ENCODE data around the gene CX3CL1. TPM values are rescaled to one million over a fixed set of nuclear protein-coding genes. Genes with fewer than 3 reads are reported as not detected.

Gene CX3CL1
- total RNA-seq, 2 donors from 2014 or later: not detected

DNA sequence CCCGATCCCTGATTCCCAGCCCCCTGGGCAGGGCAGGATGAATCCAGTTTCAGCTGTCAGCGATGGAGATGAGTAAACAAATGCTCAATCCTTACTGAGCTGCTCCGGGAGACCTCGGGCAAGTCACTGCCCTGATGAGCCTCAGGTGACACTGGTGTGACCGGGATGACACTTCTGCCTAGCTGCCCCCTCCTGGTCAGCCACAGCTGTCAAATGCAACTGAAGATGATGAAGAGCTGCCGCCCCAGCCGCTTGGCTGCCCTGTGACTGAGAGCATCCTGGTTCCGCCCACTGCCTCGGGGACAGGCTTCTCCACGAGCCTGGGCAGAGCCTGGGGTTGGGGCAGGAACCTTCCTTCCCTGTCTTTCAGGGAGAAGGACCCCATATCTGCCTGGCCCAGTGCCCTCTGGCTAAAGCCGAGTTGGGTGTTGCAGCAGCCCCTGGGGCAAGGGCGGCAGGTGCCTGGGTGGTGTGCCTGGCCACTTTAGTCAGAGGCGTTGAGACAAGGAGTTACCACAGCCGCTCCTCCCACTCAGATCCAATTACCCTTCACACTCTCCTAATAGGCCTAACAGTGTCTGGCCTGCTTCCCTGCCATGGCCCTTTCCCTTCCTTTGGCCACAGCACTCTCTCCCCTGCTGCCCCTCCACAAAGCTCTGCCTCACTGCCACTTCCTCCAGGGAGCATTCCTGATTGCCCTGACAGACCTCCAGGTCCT lies 37.7 kb downstream of the CX3CL1 start:
- Mint-ChIP-seq H3K27ac (no peak overlapping the region), H3K4me3 (no peak overlapping the region), H3K36me3 (ENCODE audit: low read depth) (peaks cover 2% of the 10 kb centered on the region), H3K27me3 (peaks cover 11% of the 10 kb centered on the region), H3K4me1 (peaks cover 2% of the 10 kb centered on the region)
- ATAC-seq (no peak), DNase-seq (no peak)
- H3K9me3 ChIP-seq (ENCODE audit: control insufficient read depth, low read length, poor library complexity, severe bottlenecking): no peaks in the 10 kb centered on the region

DNA sequence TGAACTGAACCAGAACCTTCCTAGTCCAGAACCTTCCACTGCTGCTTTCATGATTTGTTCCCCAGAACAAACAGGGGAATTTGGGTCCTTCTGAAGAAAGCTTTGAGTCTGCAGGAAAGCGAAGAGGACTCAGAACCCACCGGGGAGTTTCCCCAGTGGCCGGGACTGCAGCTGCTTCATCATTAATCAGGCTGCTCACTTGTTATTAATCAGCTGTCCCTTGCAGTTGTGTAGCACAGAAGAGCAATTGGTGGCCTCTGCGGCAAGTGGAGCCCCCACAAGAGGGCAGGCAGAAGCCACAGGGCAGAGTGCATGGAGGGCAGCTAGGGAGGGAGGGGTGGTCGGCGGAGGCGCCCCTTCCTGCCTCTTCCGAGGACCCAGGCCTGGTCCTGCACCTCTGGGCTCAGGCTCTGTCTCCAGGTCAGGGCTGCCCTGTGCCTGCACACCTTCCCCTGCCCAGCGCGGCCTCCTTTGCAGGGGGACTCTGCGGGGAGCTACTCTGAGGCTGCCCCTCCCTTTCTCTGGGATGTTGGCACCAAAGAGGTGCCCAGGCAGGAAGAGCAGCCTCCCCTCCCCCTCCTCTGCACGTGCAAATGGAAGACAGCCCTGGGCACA lies 39.2 kb downstream of the CX3CL1 start:
- Mint-ChIP-seq H3K36me3 (ENCODE audit: low read depth) (peaks cover 2% of the 10 kb centered on the region), H3K27ac (no peak overlapping the region), H3K27me3 (peaks cover 11% of the 10 kb centered on the region), H3K4me1 (no peaks in the 10 kb centered on the region), H3K4me3 (no peak overlapping the region)
- no peaks in the 10 kb centered on the region for H3K9me3 ChIP-seq (ENCODE audit: control insufficient read depth, low read length, poor library complexity, severe bottlenecking)
- DNase-seq (no peak), ATAC-seq (no peak)

DNA sequence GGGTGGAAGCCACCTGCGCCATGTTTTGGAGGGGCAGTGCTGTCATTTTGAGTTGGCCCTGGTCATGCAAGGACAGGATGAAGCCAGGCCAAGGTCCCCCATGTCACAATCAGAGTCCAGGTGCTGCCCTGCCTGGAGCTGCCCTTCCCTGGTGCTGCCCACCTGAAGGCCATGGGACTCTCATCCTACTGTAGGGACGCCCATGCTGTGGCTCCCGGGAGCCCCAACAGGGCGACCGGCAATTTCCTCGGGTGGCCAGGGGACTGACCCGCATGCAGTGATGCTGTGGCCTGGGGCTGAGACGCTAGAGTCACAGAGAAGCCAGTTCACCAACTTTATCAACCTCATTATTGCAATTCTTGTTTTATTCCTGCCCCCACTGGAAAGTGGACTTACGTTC lies 40.3 kb downstream of the CX3CL1 start:
- no peaks in the 10 kb centered on the region for H3K9me3 ChIP-seq (ENCODE audit: control insufficient read depth, low read length, poor library complexity, severe bottlenecking)
- ATAC-seq: no peak
- H3K27ac Mint-ChIP-seq: no peak overlapping the region
- peaks cover 5% of the 10 kb centered on the region for H3K4me1 Mint-ChIP-seq
- no peak overlapping the region for H3K4me3 Mint-ChIP-seq
- H3K36me3 Mint-ChIP-seq (ENCODE audit: low read depth): peaks cover 2% of the 10 kb centered on the region
- no peak for DNase-seq
- peaks cover 11% of the 10 kb centered on the region for H3K27me3 Mint-ChIP-seq

DNA sequence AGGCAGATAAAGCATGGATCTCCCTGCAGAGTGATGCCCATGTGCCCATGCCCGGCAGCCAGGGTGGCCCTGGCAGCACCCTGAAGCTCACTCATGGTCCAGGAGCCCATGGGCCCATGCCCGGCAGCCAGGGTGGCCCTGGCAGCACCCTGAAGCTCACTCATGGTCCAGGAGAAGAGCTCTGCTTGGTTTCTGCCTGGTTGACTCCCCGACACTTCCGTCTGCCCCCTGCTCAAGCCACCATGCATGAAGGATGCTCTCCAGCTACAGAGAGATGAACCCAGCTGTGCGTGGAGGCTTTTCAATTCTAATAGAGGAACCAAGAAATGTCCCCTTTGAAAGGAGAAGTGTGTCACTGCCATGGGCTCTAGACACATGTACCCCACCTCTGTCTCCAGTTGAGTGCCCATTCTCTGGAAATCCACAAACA lies 41.0 kb downstream of the CX3CL1 start:
- peak overlapping the region; percentile 5 for H3K4me3 Mint-ChIP-seq
- peaks cover 11% of the 10 kb centered on the region for H3K27me3 Mint-ChIP-seq
- peaks cover 9% of the 10 kb centered on the region for H3K4me1 Mint-ChIP-seq
- H3K9me3 ChIP-seq (ENCODE audit: control insufficient read depth, low read length, poor library complexity, severe bottlenecking): no peaks in the 10 kb centered on the region
- H3K36me3 Mint-ChIP-seq (ENCODE audit: low read depth): peaks cover 2% of the 10 kb centered on the region
- DNase-seq (no peak), ATAC-seq (peak; percentile 62)
- H3K27ac Mint-ChIP-seq: no peak overlapping the region

DNA sequence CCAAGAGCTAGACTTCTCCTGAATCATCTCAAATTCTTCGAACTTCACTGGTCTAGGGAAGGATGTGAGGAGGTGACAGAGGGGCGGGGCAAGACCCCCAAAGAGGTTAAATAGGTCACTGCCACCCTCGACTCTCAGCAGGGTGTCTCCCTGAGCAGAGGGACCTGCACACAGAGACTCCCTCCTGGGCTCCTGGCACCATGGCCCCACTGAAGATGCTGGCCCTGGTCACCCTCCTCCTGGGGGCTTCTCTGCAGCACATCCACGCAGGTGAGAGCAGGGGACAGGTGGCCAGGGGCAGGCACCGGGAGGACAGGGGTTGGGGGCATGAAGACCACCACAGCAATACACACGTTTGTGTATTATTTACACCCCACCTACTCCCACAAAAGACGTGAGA lies 41.4 kb downstream of the CX3CL1 start:
- no peak overlapping the region for H3K27ac Mint-ChIP-seq
- ATAC-seq: no peak
- H3K4me3 Mint-ChIP-seq: no peak overlapping the region
- H3K4me1 Mint-ChIP-seq: peaks cover 10% of the 10 kb centered on the region
- peaks cover 11% of the 10 kb centered on the region for H3K27me3 Mint-ChIP-seq
- peaks cover 2% of the 10 kb centered on the region for H3K36me3 Mint-ChIP-seq (ENCODE audit: low read depth)
- no peak for DNase-seq
- no peaks in the 10 kb centered on the region for H3K9me3 ChIP-seq (ENCODE audit: control insufficient read depth, low read length, poor library complexity, severe bottlenecking)

DNA sequence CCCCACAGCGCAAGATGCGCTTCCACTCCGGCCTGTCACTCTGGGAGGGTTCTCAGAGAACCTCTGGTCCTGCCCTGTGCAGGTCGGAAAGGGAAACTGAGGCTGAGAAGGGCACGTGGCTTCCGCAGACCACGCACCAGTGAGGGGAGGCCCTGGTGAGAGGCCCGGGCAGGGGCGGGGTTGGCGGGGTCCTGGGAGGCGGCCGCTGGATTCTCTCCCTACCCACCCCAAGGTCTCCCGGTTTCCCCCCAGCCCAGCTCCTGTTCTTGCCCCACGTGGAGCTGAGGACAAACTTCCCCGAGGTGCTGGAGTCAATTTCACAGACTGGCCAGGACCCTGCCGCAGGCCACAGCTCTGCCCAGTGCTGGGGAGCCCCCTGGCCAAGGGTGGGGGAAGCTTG lies 43.8 kb downstream of the CX3CL1 start:
- Mint-ChIP-seq H3K36me3 (ENCODE audit: low read depth) (peaks cover 2% of the 10 kb centered on the region), H3K27ac (no peak overlapping the region), H3K27me3 (peaks cover 6% of the 10 kb centered on the region), H3K4me3 (no peak overlapping the region), H3K4me1 (peaks cover 15% of the 10 kb centered on the region)
- ATAC-seq: no peak
- H3K9me3 ChIP-seq (ENCODE audit: control insufficient read depth, low read length, poor library complexity, severe bottlenecking): no peaks in the 10 kb centered on the region
- no peak for DNase-seq

DNA sequence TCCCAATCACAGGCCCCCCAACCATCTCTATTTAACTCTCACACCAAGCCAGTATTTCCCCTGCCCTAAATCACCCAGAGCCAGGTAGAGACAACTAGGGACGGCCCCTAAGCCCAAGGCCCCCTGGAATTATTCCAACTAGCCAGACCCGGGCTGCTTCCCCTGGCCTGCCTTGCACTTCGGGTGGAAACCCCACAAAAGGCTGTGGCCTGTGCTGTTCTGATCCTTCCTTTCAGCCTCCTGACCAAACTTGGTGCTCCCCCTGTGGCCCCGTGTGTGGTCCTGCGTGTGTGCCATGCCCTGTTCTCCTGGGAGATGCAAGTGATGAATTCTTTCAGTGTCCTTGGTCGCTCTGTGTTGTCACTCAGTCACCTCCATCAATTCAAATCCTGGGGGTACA lies 47.2 kb downstream of the CX3CL1 start:
- H3K9me3 ChIP-seq (ENCODE audit: control insufficient read depth, low read length, poor library complexity, severe bottlenecking): no peaks in the 10 kb centered on the region
- peak overlapping the region; percentile 63 for H3K27ac Mint-ChIP-seq
- no peaks in the 10 kb centered on the region for H3K36me3 Mint-ChIP-seq (ENCODE audit: low read depth)
- no peak for ATAC-seq
- peaks cover 15% of the 10 kb centered on the region for H3K4me1 Mint-ChIP-seq
- H3K4me3 Mint-ChIP-seq: peak overlapping the region; percentile 39
- DNase-seq: no peak
- no peaks in the 10 kb centered on the region for H3K27me3 Mint-ChIP-seq

DNA sequence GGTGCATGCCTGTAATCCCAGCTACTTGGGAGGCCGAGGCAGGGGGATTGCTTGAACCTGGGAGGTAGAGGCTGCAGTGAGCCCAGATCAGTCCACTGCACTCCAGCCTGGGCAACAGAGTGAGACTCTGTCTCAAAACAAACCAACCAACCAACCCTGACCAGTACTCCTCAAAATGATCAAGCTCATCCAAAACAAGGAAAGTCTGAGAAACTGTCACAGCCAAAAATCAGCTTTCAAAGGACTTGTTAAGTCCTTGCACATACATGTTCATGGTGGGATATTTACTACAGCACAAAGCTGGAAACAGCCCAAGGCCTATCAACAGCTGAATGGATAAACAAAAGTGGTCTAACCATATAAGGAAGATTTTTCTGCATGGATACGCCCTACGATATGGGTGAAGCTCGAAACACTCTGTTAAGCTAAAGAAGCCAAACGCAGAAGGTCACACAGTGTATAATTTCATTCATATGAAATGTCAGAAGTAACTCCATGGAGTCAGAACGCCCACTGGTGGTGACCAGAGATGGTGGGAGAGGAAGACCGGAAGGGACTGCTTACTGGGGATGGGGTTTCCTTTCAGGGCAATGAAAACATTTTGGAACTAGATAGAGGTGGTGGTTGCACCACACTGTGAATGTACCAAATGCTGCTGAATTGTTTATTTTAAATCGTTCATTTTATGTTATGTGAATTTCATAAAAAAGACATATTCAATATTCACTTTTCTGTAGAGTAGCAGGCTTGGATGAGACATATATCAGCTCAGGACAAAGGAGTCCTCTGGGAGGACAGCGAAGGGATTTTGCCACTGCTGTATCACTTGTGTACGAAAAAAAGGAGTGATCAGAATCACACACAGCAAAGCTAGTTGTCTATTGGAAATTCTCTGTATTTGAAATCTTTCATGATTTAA lies 50.0 kb downstream of the CX3CL1 start:
- Mint-ChIP-seq H3K36me3 (ENCODE audit: low read depth) (no peaks in the 10 kb centered on the region), H3K4me3 (no peak overlapping the region), H3K27ac (no peak overlapping the region), H3K27me3 (no peaks in the 10 kb centered on the region), H3K4me1 (peaks cover 10% of the 10 kb centered on the region)
- DNase-seq: no peak
- no peaks in the 10 kb centered on the region for H3K9me3 ChIP-seq (ENCODE audit: control insufficient read depth, low read length, poor library complexity, severe bottlenecking)
- no peak for ATAC-seq

DNA sequence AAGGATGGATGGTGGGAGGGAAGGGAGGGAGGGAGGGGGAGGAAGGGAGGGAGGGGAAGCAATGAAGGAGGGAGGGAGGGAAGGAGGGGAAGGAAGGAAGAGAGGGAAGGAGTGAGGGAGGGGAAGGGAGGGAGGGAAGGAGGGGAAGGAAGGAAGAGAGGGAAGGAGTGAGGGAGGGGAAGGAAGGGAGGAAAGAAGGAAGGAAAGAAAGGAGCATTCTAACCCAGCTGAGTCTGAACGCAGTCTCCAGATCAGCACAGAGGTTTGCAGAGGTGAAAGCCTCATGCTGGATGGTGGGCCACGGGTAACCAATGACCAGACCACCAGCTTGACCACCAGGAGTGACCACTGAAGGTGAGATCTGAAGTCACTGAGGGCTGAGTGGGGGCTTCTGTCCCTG lies 50.9 kb downstream of the CX3CL1 start:
- Mint-ChIP-seq H3K27me3 (no peaks in the 10 kb centered on the region), H3K36me3 (ENCODE audit: low read depth) (peaks cover 2% of the 10 kb centered on the region), H3K4me1 (peaks cover 5% of the 10 kb centered on the region)

DNA sequence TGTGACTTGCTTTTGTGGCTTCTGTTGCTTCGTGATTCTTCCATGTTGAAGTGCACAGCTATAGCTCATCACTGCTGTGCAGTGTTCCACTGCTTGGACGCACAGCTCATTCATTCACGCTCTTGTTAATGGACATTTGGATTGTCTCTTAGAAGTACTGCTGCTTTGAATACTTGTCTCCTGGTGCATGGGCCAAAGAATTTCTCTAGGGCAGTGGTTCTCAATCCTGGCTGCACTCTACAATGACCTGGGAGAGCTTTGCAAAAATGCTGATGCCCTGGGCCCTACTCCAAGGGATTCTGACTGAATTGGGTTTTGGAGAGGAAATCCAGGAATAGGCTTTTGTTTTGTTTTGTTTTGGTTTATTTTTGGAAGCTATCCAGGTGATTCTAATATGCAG lies 52.3 kb downstream of the CX3CL1 start:
- H3K27ac Mint-ChIP-seq: no peak overlapping the region
- no peak overlapping the region for H3K4me3 Mint-ChIP-seq
- H3K9me3 ChIP-seq (ENCODE audit: control insufficient read depth, low read length, poor library complexity, severe bottlenecking): no peaks in the 10 kb centered on the region
- H3K27me3 Mint-ChIP-seq: no peaks in the 10 kb centered on the region
- ATAC-seq: no peak
- no peak for DNase-seq
- peaks cover 6% of the 10 kb centered on the region for H3K36me3 Mint-ChIP-seq (ENCODE audit: low read depth)
- peaks cover 1% of the 10 kb centered on the region for H3K4me1 Mint-ChIP-seq

More for the DNA sequence above, 50.9 kb downstream of the CX3CL1 start:
- no peak overlapping the region for H3K4me3 Mint-ChIP-seq
- no peak for DNase-seq
- no peak for ATAC-seq
- no peaks in the 10 kb centered on the region for H3K9me3 ChIP-seq (ENCODE audit: control insufficient read depth, low read length, poor library complexity, severe bottlenecking)
- no peak overlapping the region for H3K27ac Mint-ChIP-seq

DNA sequence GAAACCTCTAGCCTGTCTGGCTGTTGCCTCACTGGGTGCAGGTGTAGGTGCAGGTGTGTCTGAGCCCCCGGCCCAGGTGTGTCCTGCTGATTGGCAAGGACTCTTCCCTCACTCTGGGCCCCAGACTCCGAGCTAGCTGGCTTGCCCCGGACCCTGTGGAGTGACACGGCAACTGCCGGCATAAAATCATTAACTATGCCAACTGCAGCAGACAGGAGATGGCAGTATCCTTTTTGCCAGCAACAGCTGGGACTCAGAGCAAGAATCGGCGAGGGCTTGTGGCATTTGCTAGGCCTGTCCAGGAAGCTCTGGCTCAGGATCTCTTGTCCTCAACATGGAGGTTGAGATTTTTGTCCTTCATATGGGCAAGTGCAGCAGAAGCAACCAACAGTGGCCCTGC lies 54.1 kb downstream of the CX3CL1 start:
- H3K27ac Mint-ChIP-seq: no peak overlapping the region
- no peaks in the 10 kb centered on the region for H3K27me3 Mint-ChIP-seq

DNA sequence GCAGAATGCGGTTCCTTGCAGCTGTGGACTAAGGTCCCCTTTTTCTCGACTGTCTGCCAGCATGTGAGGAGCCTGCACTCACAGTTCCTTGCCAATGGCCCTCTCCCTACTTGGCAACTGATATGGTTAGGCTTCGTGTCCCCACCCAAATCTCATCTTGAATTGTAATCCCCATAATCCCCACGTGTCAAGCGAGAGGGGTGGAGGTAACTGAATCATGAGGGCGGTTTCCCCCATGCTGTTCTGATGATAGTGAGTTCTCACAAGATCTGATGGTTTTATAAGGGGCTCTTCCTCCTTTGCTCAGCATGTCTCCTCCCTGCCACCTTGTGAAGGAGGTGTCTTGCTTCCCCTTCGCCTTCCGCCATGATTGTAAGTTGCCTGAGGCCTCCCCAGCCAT lies 55.0 kb downstream of the CX3CL1 start:
- H3K27ac Mint-ChIP-seq: no peak overlapping the region
- H3K4me3 Mint-ChIP-seq: no peak overlapping the region
- no peak for ATAC-seq
- no peaks in the 10 kb centered on the region for H3K27me3 Mint-ChIP-seq
- no peaks in the 10 kb centered on the region for H3K9me3 ChIP-seq (ENCODE audit: control insufficient read depth, low read length, poor library complexity, severe bottlenecking)
- no peak for DNase-seq
- H3K4me1 Mint-ChIP-seq: no peaks in the 10 kb centered on the region
- H3K36me3 Mint-ChIP-seq (ENCODE audit: low read depth): peaks cover 8% of the 10 kb centered on the region

More for the DNA sequence above, 54.1 kb downstream of the CX3CL1 start:
- ATAC-seq (no peak), DNase-seq (no peak)
- H3K4me3 Mint-ChIP-seq: no peak overlapping the region
- peaks cover 8% of the 10 kb centered on the region for H3K36me3 Mint-ChIP-seq (ENCODE audit: low read depth)
- no peaks in the 10 kb centered on the region for H3K9me3 ChIP-seq (ENCODE audit: control insufficient read depth, low read length, poor library complexity, severe bottlenecking)
- no peaks in the 10 kb centered on the region for H3K4me1 Mint-ChIP-seq

DNA sequence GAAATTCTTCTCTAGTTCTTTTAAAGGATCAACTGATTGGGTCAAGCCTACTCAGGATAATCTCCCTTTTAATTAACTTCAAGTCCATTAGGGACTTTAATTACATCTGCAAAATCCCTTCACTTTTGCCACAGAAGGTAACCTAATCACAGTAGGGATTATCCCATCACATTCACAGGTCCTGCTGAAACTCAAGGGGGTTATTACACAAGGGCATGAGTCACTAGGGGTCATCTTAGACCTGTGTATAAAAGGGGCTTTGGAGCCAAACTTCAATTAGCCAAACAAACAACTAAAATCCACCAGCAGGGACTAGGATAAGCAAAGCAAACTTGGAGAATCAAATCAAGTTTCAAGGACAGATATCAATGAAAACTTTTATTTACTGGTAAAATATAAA lies 55.5 kb downstream of the CX3CL1 start:
- Mint-ChIP-seq H3K36me3 (ENCODE audit: low read depth) (peaks cover 8% of the 10 kb centered on the region), H3K27ac (no peak overlapping the region), H3K4me3 (no peak overlapping the region), H3K4me1 (no peaks in the 10 kb centered on the region), H3K27me3 (no peaks in the 10 kb centered on the region)
- H3K9me3 ChIP-seq (ENCODE audit: control insufficient read depth, low read length, poor library complexity, severe bottlenecking): no peaks in the 10 kb centered on the region
- no peak for ATAC-seq
- DNase-seq: no peak

Data from T-helper 17 cell (primary cell).